HUES48 (cell line): ENCODE results near the gene MICALL1.

ENCODE experiments used
- H3K27ac ChIP-seq: one replicate; pipeline ENCODE4 v1.7.0; 2013; ENCODE audit warnings: low read depth, low read length, inconsistent platforms
- H3K27me3 ChIP-seq: 2 replicates; pipeline ENCODE4 v1.6.1; 2013; ENCODE audit warnings: mild to moderate bottlenecking, low read length; ENCODE audit not compliant: control insufficient read depth, insufficient read depth
- H3K36me3 ChIP-seq: 2 replicates; pipeline ENCODE4 v1.6.1; 2013; ENCODE audit warnings: low read length; ENCODE audit not compliant: control insufficient read depth, insufficient read depth
- H3K4me1 ChIP-seq: 2 replicates; pipeline ENCODE4 v1.6.1; 2013; ENCODE audit warnings: mild to moderate bottlenecking, low read length; ENCODE audit not compliant: control insufficient read depth, insufficient read depth
- H3K4me3 ChIP-seq: 2 replicates; pipeline ENCODE4 v1.5.1; 2013; ENCODE audit warnings: mild to moderate bottlenecking, low read depth, low read length
- H3K9ac ChIP-seq: 2 replicates; pipeline ENCODE4 v1.6.1; 2013; ENCODE audit warnings: mild to moderate bottlenecking, low read depth, low read length, moderate library complexity
- H3K9me3 ChIP-seq: 2 replicates; pipeline ENCODE4 v1.6.1; 2013; ENCODE audit warnings: low read length; ENCODE audit not compliant: control insufficient read depth, insufficient read depth

MICALL1 gene

GRCh38 chr22:37990301-37990700 lies 84.2 kb downstream of the MICALL1 start:
- Histone ChIP-seq H3K9ac (no peak overlapping the region), H3K27me3 (peaks cover 3% of the 10 kb centered on the region), H3K4me3 (no peak overlapping the region), H3K36me3 (no peaks in the 10 kb centered on the region), H3K9me3 (no peaks in the 10 kb centered on the region), H3K27ac (no peak overlapping the region), H3K4me1 (peaks cover 2% of the 10 kb centered on the region; the same call in 1 of the 2 replicates)

- no peaks in the 10 kb centered on the region for H3K27me3 ChIP-seq
- H3K4me1 ChIP-seq, result no peaks in the 10 kb centered on the region
- H3K9me3 ChIP-seq, result no peaks in the 10 kb centered on the region
- no peak overlapping the region for H3K4me3 ChIP-seq
- no peak overlapping the region for H3K9ac ChIP-seq
- no peak overlapping the region for H3K27ac ChIP-seq
- no peaks in the 10 kb centered on the region for H3K36me3 ChIP-seq
Observed at GRCh38 chr22:37990862-37991261, 84.8 kb downstream of the MICALL1 start.

- H3K4me3 ChIP-seq, result no peak overlapping the region
- H3K4me1 ChIP-seq, result no peaks in the 10 kb centered on the region
- no peak overlapping the region for H3K27ac ChIP-seq
- no peak overlapping the region for H3K9ac ChIP-seq
- H3K9me3 ChIP-seq, result no peaks in the 10 kb centered on the region
- H3K36me3 ChIP-seq, result no peaks in the 10 kb centered on the region
- H3K27me3 ChIP-seq, result no peaks in the 10 kb centered on the region
Observed at GRCh38 chr22:37991731-37992442, 85.8 kb downstream of the MICALL1 start.
